GM12872 (cell line): ENCODE measurements around the gene MDFIC2.

Experiments
- CTCF ChIP-seq: IDR thresholded peaks from 3 replicates; pipeline ENCODE4 v1.5.1; 2011; ENCODE audit warnings: low read depth, mild to moderate bottlenecking, low read length, moderate library complexity; ENCODE audit not compliant: insufficient read depth

Gene MDFIC2

GRCh38 chr3:70233112-70233511 lies 79.3 kb downstream of the MDFIC2 start:
- TF ChIP-seq CTCF: no peak

GRCh38 chr3:70231266-70231701 lies 81.2 kb downstream of the MDFIC2 start:
- TF ChIP-seq CTCF: no peak

- no peak for TF ChIP-seq CTCF
Observed at GRCh38 chr3:70227437-70227836, 85.0 kb downstream of the MDFIC2 start.

GRCh38 chr3:70225146-70225545 lies 87.3 kb downstream of the MDFIC2 start:
- TF ChIP-seq CTCF: no peak

GRCh38 chr3:70224337-70224736 lies 88.1 kb downstream of the MDFIC2 start:
- TF ChIP-seq CTCF: no peak

- no peak for TF ChIP-seq CTCF
Observed at GRCh38 chr3:70218471-70218870, 94.0 kb downstream of the MDFIC2 start.

- no peak for TF ChIP-seq CTCF
Observed at GRCh38 chr3:70201975-70202374, 110.5 kb downstream of the MDFIC2 start.
